ENCODE measurements around the gene POU4F2. TPM values are rescaled to one million over a fixed set of nuclear protein-coding genes. Genes with fewer than 3 reads are reported as not detected.

Gene POU4F2
- total RNA-seq, 1 experiment from 2014 or later = not detected

DNA sequence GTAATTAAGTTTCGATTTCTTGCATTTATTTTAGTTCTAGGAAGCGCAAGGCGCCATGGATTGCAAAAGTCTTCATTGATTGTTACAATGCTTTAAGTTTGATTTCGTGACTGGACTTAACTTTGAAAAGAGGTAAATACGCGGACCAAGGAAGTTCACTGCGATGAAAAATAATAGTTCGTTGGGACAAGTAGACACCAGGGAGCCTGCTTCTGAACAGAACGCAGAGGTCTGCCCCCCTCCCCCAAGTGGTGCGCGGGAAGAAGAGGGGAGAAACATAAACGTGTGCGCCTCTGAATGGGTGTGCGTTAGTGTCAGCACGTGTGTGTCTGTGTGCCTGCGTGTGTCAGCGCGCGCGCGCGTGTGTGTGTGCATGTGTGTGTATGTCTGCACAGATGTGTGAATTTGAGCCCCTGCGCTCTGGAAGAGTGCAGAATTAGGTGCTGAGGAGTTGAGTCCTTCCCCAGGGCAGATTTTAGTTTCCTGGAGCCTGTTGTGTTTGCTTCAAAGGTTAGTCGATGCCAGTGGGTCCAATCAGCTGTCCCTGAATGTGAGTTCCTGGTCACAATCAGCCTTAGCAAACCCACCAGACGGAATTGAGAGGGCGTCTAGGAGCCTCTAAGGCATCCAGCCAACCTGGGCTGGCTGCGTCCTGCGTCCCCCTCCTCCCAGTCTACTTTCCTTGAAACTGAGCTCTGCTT is 5.8 kb upstream of the POU4F2 start:
- Histone ChIP-seq H3K27ac (ENCODE audit: low read depth, low read length) (no peak overlapping the region), H3K4me1 (ENCODE audit: control insufficient read depth in 1 of 2, insufficient read depth in 2 of 2, low read length in 2 of 2) (no peaks in the 10 kb centered on the region), H3K4me3 (replicated peaks in 1 of 2; ENCODE audit: low read depth in 1 of 2, low read length in 2 of 2) (no peak overlapping the region), H3K9me2 (ENCODE audit: insufficient read depth) (no peaks in the 10 kb centered on the region), H3K4me2 (ENCODE audit: low read length) (no peak overlapping the region), H3K36me3 (ENCODE audit: control insufficient read depth in 1 of 2, insufficient read depth in 2 of 2, low read length in 2 of 2) (no peaks in the 10 kb centered on the region), H3K79me2 (ENCODE audit: insufficient read depth, low read length) (no peaks in the 10 kb centered on the region), H2AFZ (ENCODE audit: low read depth, low read length, poor library complexity, severe bottlenecking) (no peak overlapping the region), H3K9ac (ENCODE audit: low read length) (no peak overlapping the region), H4K20me1 (ENCODE audit: insufficient read depth) (no peaks in the 10 kb centered on the region), H3K27me3 (ENCODE audit: insufficient read depth, low read length) (peaks cover 63% of the 10 kb centered on the region), H3K9me3 (ENCODE audit: control insufficient read depth in 1 of 2, insufficient read depth in 1 of 2, low read depth in 1 of 2, low read length in 2 of 2) (no peaks in the 10 kb centered on the region)
- TF ChIP-seq FOSL1 (IDR thresholded peaks at IDR 0.05; ENCODE audit: low read depth) = no peak
- TF ChIP-seq YY1 (IDR thresholded peaks at IDR 0.05; ENCODE audit: extremely low read depth, insufficient replicate concordance, low read depth, low read length) = no peak
- no peak for TF ChIP-seq JUND (IDR thresholded peaks at IDR 0.05)
- no peak for TF ChIP-seq CBX3 (IDR thresholded peaks at IDR 0.05; ENCODE audit: low read depth)
- TF ChIP-seq EGR1 (IDR thresholded peaks at IDR 0.05; ENCODE audit: low read depth) = no peak
- TF ChIP-seq POLR2A (IDR thresholded peaks at IDR 0.05; ENCODE audit: borderline replicate concordance, extremely low read depth, insufficient read depth, insufficient read length) = no peak
- TF ChIP-seq EZH2 (IDR thresholded peaks at IDR 0.05) = no peak
- no peak for TF ChIP-seq TCF7L2 (IDR thresholded peaks at IDR 0.05; ENCODE audit: borderline replicate concordance, extremely low read depth, insufficient read depth, insufficient read length)
- TF ChIP-seq POLR2AphosphoS5 (IDR thresholded peaks at IDR 0.05; ENCODE audit: low read depth, low read length) = no peak
- no peak for TF ChIP-seq ZFX (IDR thresholded peaks at IDR 0.05)
- no peak for TF ChIP-seq SIN3A (IDR thresholded peaks at IDR 0.05; ENCODE audit: low read depth)
- no peak for TF ChIP-seq SRF (IDR thresholded peaks at IDR 0.05; ENCODE audit: low read depth)
- ChIA-PET POLR2A (no interaction called here), CTCF (no interaction called here), RAD21 (ENCODE audit: low non-redundant PET in 1 of 2, low total read pairs in 2 of 2, uncharacterized antibody in 2 of 2, unreplicated experiment in 2 of 2) (no interaction called here)
- BruUV-seq (replicated peaks) = no TSS peak
- no peak for DNase-seq (ENCODE audit: low read depth, low spot score)
- ATAC-seq = no peak
- intact Hi-C loops (cut with micrococcal nuclease) = no loop called here

DNA sequence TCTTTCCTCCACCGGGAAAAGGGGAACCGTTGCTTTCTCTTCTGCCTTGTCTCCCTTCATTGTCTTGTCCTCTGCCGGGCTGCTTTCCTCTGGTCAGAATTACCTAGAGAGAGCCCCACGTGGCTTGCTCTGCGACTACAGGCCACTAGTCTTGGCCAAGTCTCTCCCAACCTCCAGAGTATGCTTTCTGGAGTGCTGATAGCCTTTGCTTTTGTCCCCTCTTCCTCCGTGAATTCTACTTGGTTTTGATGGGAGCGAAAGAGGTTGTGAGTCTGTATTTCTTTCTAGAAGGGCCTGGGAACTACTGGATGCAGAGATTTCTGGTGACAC is 5.3 kb upstream of the POU4F2 start:
- Histone ChIP-seq H3K9ac (ENCODE audit: low read length) (no peak overlapping the region), H3K9me2 (ENCODE audit: insufficient read depth) (no peaks in the 10 kb centered on the region), H3K36me3 (ENCODE audit: control insufficient read depth in 1 of 2, insufficient read depth in 2 of 2, low read length in 2 of 2) (no peaks in the 10 kb centered on the region), H3K79me2 (ENCODE audit: insufficient read depth, low read length) (no peaks in the 10 kb centered on the region), H4K20me1 (ENCODE audit: insufficient read depth) (no peaks in the 10 kb centered on the region), H3K9me3 (ENCODE audit: control insufficient read depth in 1 of 2, insufficient read depth in 1 of 2, low read depth in 1 of 2, low read length in 2 of 2) (no peaks in the 10 kb centered on the region), H3K4me3 (replicated peaks in 1 of 2; ENCODE audit: low read depth in 1 of 2, low read length in 2 of 2) (no peak overlapping the region), H3K27ac (ENCODE audit: low read depth, low read length) (no peak overlapping the region), H3K4me1 (ENCODE audit: control insufficient read depth in 1 of 2, insufficient read depth in 2 of 2, low read length in 2 of 2) (no peaks in the 10 kb centered on the region), H3K27me3 (ENCODE audit: insufficient read depth, low read length) (peaks cover 60% of the 10 kb centered on the region), H3K4me2 (ENCODE audit: low read length) (no peak overlapping the region), H2AFZ (ENCODE audit: low read depth, low read length, poor library complexity, severe bottlenecking) (no peak overlapping the region)
- CTCF ChIA-PET = no interaction called here
- POLR2A ChIA-PET = no interaction called here
- no peak for DNase-seq (ENCODE audit: low read depth, low spot score)
- BruUV-seq (replicated peaks) = no TSS peak
- RAD21 ChIA-PET (ENCODE audit: low non-redundant PET in 1 of 2, low total read pairs in 2 of 2, uncharacterized antibody in 2 of 2, unreplicated experiment in 2 of 2) = no interaction called here
- ATAC-seq = no peak
- intact Hi-C loops (cut with micrococcal nuclease) = no loop called here
- TF ChIP-seq ZFX (IDR thresholded peaks at IDR 0.05) (no peak), SIN3A (IDR thresholded peaks at IDR 0.05; ENCODE audit: low read depth) (no peak), SP1 (IDR thresholded peaks at IDR 0.05; ENCODE audit: low read depth) (no peak), YY1 (IDR thresholded peaks at IDR 0.05; ENCODE audit: extremely low read depth, insufficient replicate concordance, low read depth, low read length) (no peak), EZH2 (IDR thresholded peaks at IDR 0.05) (no peak), POLR2A (IDR thresholded peaks at IDR 0.05; ENCODE audit: borderline replicate concordance, extremely low read depth, insufficient read depth, insufficient read length) (no peak), EGR1 (IDR thresholded peaks at IDR 0.05; ENCODE audit: low read depth) (no peak), CEBPB (IDR thresholded peaks at IDR 0.05; ENCODE audit: low read depth) (no peak), JUND (IDR thresholded peaks at IDR 0.05) (no peak), EZH2phosphoT487 (IDR thresholded peaks at IDR 0.05; ENCODE audit: borderline replicate concordance) (no peak)
- TF ChIP-seq, protein P1, sequence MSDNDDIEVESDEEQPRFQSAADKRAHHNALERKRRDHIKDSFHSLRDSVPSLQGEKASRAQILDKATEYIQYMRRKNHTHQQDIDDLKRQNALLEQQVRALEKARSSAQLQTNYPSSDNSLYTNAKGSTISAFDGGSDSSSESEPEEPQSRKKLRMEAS (IDR thresholded peaks at IDR 0.05) = no peak
- TF ChIP-seq, protein P2, sequence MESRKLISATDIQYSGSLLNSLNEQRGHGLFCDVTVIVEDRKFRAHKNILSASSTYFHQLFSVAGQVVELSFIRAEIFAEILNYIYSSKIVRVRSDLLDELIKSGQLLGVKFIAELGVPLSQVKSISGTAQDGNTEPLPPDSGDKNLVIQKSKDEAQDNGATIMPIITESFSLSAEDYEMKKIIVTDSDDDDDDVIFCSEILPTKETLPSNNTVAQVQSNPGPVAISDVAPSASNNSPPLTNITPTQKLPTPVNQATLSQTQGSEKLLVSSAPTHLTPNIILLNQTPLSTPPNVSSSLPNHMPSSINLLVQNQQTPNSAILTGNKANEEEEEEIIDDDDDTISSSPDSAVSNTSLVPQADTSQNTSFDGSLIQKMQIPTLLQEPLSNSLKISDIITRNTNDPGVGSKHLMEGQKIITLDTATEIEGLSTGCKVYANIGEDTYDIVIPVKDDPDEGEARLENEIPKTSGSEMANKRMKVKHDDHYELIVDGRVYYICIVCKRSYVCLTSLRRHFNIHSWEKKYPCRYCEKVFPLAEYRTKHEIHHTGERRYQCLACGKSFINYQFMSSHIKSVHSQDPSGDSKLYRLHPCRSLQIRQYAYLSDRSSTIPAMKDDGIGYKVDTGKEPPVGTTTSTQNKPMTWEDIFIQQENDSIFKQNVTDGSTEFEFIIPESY (IDR thresholded peaks at IDR 0.05; ENCODE audit: extremely low read depth, insufficient replicate concordance, low read length) = no peak
- TF ChIP-seq, protein P3, sequence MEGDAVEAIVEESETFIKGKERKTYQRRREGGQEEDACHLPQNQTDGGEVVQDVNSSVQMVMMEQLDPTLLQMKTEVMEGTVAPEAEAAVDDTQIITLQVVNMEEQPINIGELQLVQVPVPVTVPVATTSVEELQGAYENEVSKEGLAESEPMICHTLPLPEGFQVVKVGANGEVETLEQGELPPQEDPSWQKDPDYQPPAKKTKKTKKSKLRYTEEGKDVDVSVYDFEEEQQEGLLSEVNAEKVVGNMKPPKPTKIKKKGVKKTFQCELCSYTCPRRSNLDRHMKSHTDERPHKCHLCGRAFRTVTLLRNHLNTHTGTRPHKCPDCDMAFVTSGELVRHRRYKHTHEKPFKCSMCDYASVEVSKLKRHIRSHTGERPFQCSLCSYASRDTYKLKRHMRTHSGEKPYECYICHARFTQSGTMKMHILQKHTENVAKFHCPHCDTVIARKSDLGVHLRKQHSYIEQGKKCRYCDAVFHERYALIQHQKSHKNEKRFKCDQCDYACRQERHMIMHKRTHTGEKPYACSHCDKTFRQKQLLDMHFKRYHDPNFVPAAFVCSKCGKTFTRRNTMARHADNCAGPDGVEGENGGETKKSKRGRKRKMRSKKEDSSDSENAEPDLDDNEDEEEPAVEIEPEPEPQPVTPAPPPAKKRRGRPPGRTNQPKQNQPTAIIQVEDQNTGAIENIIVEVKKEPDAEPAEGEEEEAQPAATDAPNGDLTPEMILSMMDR (IDR thresholded peaks at IDR 0.05 in 2 of 3, conservative IDR thresholded peaks at IDR 0.05 in 1 of 3; ENCODE audit: borderline replicate concordance in 1 of 3, insufficient read depth in 1 of 3, low read depth in 2 of 3, low read length in 2 of 3) = no peak

All from HCT116 (cell line).